Measurements from ENCODE around the gene KIF16B.

KIF16B gene

GRCh38 chr20:16316513-16316912 is 256.7 kb downstream of the KIF16B start:
- FAIRE-seq (no peak), DNase-seq (ENCODE audit: extremely low spot score, insufficient read length, low read depth) (no peak)

DNA sequence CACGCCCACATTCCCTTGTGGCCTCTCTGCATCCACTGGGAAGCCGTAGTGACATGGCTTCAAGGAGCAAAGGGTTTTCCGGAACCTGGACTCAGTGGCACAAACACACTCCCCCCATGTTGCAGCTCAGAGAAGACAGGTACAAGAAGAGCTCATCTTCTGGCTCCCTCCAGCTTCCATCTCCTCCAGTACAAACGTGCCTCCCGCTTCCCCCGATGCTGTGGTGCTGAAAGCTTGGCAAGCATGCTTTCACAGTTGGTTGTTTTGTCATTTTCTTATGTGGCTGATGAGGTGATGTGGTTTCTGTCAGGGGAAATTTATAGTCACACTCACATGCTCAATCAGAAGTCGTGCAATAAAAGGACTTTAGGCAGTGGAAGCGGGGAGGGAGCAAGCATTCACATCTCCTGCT is 258.5 kb downstream of the KIF16B start:
- FAIRE-seq (no peak), DNase-seq (ENCODE audit: extremely low spot score, insufficient read length, low read depth) (no peak)

DNA sequence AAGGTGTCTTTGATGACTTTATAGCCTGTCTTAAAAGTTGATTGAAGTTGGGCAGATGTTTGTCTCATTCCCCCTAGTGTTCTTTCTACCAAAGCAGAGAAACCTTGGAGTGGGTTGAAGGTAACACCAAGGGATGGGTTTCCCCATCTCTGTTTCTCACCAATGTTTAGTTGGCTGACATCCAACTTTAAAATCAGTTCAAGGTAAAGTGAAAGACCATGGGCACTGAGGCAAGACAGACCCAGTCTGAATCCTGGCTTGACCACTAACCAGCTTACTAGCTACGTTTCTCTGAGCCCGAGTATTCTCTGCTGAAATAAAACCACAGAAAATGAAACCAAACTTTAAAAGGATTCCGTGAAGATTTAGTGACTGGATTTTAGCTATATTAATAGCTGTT is 258.9 kb downstream of the KIF16B start:
- peak; percentile 83 for FAIRE-seq

DNA sequence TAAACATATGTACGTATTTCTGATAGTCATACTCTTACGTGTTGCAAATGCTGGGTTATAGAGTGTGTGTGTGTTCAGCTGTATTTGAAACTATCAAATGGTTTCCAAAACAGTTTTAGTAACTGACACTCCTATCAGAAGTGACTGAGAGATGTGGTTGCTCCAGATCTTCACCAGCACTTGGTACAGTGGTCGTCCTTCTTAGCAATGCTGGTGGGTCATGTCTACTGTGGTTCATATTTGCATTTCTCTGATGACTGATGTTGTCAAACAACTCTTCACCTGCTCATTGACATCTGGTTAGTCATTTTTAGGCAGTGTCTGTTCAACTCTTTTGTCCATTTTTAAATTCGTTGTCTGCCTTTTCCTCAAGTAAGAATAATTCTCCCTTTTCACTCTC is 259.3 kb downstream of the KIF16B start:
- DNase-seq (ENCODE audit: extremely low spot score, insufficient read length, low read depth) (no peak), FAIRE-seq (peak; percentile 58)

More for the DNA sequence above, 258.9 kb downstream of the KIF16B start:
- DNase-seq (ENCODE audit: extremely low spot score, insufficient read length, low read depth), result no peak

DNA sequence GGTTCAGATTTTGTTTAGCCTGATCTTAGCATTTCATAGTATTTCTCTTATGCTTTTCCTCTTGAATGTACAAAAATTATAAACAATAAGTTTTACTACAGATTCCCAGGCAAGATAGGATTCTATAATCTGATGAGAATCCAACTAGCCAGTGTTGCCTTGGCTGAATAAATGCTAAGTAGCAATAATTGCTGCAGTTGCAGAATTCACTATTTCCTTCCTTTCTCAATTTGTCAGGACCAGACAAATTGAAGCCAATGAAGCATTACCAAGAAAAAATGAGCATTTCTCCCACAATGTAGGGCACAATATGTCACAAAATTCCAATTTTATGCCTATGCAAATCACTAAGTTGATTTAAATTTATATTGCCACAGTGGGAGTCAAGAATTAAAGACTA is 260.2 kb downstream of the KIF16B start:
- FAIRE-seq, result no peak

DNA sequence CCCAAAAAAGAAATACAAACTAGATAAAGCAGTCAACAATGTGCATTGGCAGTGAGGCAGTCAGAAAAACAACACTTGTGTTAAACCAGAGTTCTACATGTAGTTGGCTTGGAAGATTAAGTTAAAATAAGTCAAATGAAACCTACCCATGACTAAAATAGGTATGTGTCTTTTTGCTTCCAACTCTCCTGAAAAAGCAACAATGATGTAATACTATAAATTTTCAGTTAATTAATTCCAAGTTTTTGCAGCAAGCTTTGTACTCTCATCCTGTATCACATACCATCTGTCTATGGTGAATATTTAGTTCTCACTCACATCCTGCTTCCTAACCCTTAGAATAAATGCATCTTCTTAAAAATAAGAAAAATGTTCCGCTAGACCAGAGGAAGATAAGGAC is 261.5 kb downstream of the KIF16B start:
- DNase-seq (ENCODE audit: extremely low spot score, insufficient read length, low read depth) (no peak), FAIRE-seq (no peak)

More for the DNA sequence above, 260.2 kb downstream of the KIF16B start:
- no peak for DNase-seq (ENCODE audit: extremely low spot score, insufficient read length, low read depth)

- FAIRE-seq (no peak), DNase-seq (ENCODE audit: extremely low spot score, insufficient read length, low read depth) (no peak)
Observed at GRCh38 chr20:16308754-16309153, 264.5 kb downstream of the KIF16B start.

- no peak for DNase-seq (ENCODE audit: extremely low spot score, insufficient read length, low read depth)
- FAIRE-seq, result no peak
Observed at GRCh38 chr20:16302818-16303217, 270.4 kb downstream of the KIF16B start.

DNA sequence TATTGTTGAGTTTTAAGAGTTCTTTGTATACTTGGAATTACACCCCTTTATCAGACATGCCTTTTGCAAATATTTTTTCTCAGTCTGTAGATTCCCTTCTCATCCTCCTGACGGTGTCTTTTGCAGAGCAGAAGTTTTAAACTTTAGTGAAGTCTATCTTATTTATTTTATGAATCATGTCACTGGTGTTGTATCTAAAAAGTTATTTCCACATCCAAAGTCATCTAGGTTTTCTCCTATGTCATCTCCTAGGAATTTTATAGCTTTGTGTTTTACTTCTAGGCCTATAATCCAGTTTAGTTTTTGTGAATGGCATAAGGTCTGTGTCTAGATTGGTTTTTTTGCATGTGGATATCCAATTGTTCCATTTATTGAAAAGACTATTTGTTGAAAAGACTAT is 271.3 kb downstream of the KIF16B start:
- no peak for FAIRE-seq
- no peak for DNase-seq (ENCODE audit: extremely low spot score, insufficient read length, low read depth)

DNA sequence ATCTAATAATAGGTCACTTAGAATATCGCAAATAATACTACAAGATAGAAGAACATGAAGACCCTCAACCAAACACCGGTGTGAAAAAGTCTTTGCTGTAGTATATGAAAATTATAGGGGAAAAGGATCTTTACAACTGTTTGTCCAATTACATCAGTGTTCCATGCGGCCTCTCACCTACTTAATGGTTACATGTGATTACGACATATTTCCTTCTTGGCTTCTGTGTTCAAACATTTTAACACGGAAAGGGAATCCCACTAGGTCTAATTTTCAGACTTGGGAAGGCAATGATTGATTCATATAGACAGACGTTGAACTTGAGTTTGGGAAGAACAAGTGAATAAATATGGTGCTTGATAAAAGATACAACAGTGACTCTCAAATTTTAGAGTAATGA is 273.4 kb downstream of the KIF16B start:
- no peak for DNase-seq (ENCODE audit: extremely low spot score, insufficient read length, low read depth)
- no peak for FAIRE-seq

- no peak for DNase-seq (ENCODE audit: extremely low spot score, insufficient read length, low read depth)
- FAIRE-seq, result no peak
Observed at GRCh38 chr20:16296931-16297330, 276.3 kb downstream of the KIF16B start.

DNA sequence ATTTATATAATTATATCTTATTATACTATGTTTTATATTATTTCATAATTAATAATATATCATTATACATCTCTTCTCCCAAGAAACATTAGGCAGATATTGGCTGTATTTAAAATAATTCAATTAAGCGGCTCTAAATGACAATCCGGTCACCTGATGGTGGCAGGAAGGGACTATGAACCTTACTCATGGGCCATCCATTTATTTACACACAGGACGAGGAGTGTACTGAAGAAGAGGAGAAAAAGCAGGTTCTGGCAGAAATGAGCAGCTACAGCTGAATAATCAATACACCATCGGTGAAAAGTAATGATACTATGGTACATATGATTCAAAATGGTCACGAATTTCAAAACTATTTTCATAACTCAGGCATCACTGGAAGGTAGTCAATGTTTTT is 277.7 kb downstream of the KIF16B start:
- no peak for DNase-seq (ENCODE audit: extremely low spot score, insufficient read length, low read depth)
- FAIRE-seq, result no peak

DNA sequence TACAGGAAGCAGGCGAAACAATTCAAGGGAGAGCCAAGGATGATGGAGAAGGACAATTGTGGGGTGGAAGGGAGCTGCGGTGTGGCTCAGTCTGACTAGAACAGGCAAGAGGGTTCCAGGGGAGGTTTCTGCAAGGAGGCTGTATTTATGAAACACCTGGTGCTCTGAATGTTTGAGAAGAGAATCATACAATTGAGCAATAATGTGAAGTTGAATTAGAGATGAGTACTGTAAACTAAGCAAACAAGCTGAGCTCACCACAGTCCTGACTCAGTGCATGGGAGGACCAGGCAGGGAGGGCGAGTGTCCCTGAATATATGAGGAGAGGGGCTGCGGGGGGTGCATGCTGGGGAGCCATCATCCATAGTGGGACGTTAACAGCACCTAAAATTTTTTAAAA is 279.7 kb downstream of the KIF16B start:
- FAIRE-seq (no peak), DNase-seq (ENCODE audit: extremely low spot score, insufficient read length, low read depth) (no peak)

- FAIRE-seq (no peak), DNase-seq (ENCODE audit: extremely low spot score, insufficient read length, low read depth) (no peak)
Observed at GRCh38 chr20:16292226-16292880, 280.9 kb downstream of the KIF16B start.

DNA sequence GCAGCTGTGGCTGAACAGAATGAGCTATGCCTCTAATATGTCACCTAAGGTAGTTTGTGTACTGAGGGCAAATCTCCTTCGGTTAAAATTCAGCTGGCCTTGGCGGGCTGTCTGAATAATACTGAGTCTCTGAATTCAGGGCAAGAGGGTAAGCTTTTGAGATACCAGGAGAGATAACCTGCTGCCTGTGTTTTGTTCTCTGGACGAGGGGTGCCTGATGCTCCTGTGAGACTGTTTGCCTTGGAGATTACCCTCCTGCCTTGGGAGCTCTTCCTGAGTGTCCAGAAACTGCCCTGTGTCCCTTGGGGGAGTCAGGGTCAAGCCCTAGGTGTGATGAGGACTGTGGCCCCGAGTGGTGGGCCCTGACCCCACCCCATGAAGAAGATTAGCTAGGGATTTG is 282.9 kb downstream of the KIF16B start:
- FAIRE-seq (no peak), DNase-seq (ENCODE audit: extremely low spot score, insufficient read length, low read depth) (no peak)

- FAIRE-seq (no peak), DNase-seq (ENCODE audit: extremely low spot score, insufficient read length, low read depth) (no peak)
Observed at GRCh38 chr20:16287776-16288175, 285.5 kb downstream of the KIF16B start.

GRCh38 chr20:16286601-16287000 is 286.6 kb downstream of the KIF16B start:
- no peak for FAIRE-seq

GRCh38 chr20:16284385-16285100 is 288.7 kb downstream of the KIF16B start:
- DNase-seq (ENCODE audit: extremely low spot score, insufficient read length, low read depth) (no peak), FAIRE-seq (no peak)

More at GRCh38 chr20:16286601-16287000, 286.6 kb downstream of the KIF16B start:
- no peak for DNase-seq (ENCODE audit: extremely low spot score, insufficient read length, low read depth)

DNA sequence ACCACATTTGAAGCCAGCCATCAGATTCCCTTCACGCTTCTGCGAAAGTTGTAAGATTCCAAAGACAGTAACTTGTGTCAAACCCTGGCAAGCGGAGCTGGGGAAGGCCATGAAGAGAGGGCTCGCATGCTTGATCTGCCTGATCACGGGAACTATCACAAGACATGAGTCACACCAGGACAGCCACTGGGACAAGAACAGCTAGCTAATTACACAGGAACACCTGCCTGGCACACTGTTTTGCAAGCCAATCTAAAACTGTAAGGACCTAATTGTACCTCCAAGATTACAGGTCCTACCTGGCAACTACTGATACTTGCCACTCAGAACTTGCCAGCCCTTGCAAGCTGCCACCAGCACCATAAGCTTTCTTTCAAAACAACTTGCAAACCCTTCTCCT is 289.3 kb downstream of the KIF16B start:
- DNase-seq (ENCODE audit: extremely low spot score, insufficient read length, low read depth), result no peak
- FAIRE-seq, result no peak

DNA sequence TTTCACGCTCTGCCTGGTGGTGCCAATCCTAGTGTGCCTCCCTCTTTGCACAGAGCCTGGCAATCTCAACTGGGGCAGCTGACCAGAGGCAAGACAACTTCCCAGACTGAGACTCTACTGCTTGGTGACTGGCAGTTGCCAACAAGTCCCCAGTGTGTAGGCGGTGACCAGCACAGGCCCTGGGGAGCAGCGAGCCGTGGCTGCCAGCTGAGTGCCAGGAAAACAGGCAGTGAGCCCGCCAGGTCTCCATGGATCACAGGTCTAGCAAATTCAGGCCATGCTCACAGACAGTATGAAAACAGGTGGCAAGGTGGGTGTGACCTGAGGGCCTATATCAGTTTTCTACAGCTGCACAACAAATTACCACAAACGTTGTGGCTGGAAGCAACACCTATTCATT is 289.9 kb downstream of the KIF16B start:
- DNase-seq (ENCODE audit: extremely low spot score, insufficient read length, low read depth), result no peak
- no peak for FAIRE-seq

DNA sequence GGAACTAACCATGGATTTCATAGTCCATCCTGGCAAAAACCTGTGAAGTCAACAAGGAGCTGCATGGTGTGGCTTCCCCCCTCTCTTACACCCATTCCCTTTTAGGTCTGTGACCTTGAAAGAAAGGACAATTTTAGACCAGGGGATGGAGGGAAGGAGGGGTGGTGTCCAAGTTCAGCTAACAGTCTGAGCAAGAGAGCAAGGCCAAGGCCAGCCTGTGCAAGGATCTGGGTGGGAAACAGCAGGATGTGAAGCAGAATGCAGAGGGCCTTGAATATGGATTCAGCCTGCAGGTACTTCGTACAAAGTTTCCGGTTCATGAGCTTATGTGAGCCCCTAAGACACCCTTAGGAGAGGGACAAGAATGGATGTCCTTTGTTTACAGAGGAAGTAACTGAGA is 293.0 kb downstream of the KIF16B start:
- DNase-seq (ENCODE audit: extremely low spot score, insufficient read length, low read depth) (no peak), FAIRE-seq (no peak)

DNA sequence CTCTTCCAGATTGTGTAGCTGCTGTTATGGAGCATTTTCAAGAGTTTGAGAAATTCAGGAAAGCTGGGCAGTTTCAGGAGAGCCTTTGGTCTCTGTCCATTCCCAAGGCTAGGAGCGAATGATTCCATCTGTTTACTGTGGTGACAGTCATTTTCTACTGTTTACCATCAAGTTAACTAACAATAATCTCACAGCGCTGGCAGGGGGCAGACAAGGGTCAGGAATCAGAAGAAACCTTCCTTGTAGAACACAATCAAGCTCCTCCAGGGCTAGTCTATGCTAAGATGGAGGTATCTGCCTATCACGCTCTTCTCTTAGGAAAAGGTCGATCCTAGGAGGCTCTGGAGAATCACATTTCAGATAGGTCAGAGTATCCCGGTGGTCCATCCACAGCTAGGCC is 293.9 kb downstream of the KIF16B start:
- DNase-seq (ENCODE audit: extremely low spot score, insufficient read length, low read depth) (no peak), FAIRE-seq (no peak)
